Thyroid gland (tissue), 4 donors: ENCODE results near the gene MYO16.

Source experiments
- CTCF ChIP-seq, 6 experiments: fragments of 200-600 bp in 3 of 6; fragments of 450-650 bp in 3 of 6; sonication (generic) in 3 of 6; IDR thresholded peaks; one replicate each; pipeline ENCODE4 v1.5.1; 2016 to 2019; ENCODE audit warnings: antibody characterized with exemption in 6 of 6, mild to moderate bottlenecking in 2 of 6, inconsistent platforms in 1 of 6, moderate library complexity in 1 of 6
- POLR2A ChIP-seq, 2 donors: fragments of 450-650 bp; IDR thresholded peaks; one replicate each; pipeline ENCODE4 v1.6.1; 2017; ENCODE audit warnings: antibody characterized with exemption in 2 of 2, mild to moderate bottlenecking in 2 of 2, moderate library complexity in 1 of 2

GRCh38 chr13:108926862-108927261 is 297.5 kb downstream of the MYO16 start:
- no peak for TF ChIP-seq POLR2A (IDR thresholded peaks at IDR 0.05)
- no peak for TF ChIP-seq CTCF (IDR thresholded peaks at IDR 0.05)
